BLaER1 (cell line): ENCODE measurements around the gene FYB2.

Experiments used
- H3K27ac ChIP-seq: shearing (Covaris generic); formaldehyde crosslinking; 2 replicates; pipeline ENCODE4 v1.8.1; 2022
- H3K27me3 ChIP-seq: shearing (Covaris generic); formaldehyde crosslinking; 2 replicates; pipeline ENCODE4 v1.8.1; 2022
- H3K36me3 ChIP-seq: shearing (Covaris generic); formaldehyde crosslinking; 2 replicates; pipeline ENCODE4 v1.8.1; 2022
- H3K4me1 ChIP-seq: shearing (Covaris generic); formaldehyde crosslinking; 2 replicates; pipeline ENCODE4 v1.8.1; 2022
- H3K4me2 ChIP-seq: shearing (Covaris generic); formaldehyde crosslinking; 2 replicates; pipeline ENCODE4 v1.8.1; 2022
- H3K4me3 ChIP-seq: shearing (Covaris generic); formaldehyde crosslinking; 2 replicates; pipeline ENCODE4 v1.8.1; 2022
- H3K9ac ChIP-seq: shearing (Covaris generic); formaldehyde crosslinking; 2 replicates; pipeline ENCODE4 v1.8.1; 2022
- H3K9me3 ChIP-seq: shearing (Covaris generic); formaldehyde crosslinking; 2 replicates; pipeline ENCODE4 v1.8.1; 2022
- H4K20me1 ChIP-seq: shearing (Covaris generic); formaldehyde crosslinking; 2 replicates; pipeline ENCODE4 v1.8.1; 2022
- Cebpa-rat ChIP-seq: shearing (Covaris generic); IDR thresholded peaks from 2 replicates; pipeline ENCODE4 v1.8.1; 2022

Gene FYB2

GRCh38 chr1:56835657-56836056 lies 16.5 kb upstream of the FYB2 start:
- Histone ChIP-seq H3K4me1 (peaks cover 34% of the 10 kb centered on the region), H3K4me3 (no peak overlapping the region), H3K27ac (no peak overlapping the region), H3K36me3 (no peaks in the 10 kb centered on the region), H3K27me3 (no peaks in the 10 kb centered on the region), H3K9ac (no peak overlapping the region), H3K9me3 (peaks cover 31% of the 10 kb centered on the region), H4K20me1 (no peaks in the 10 kb centered on the region), H3K4me2 (no peak overlapping the region)
- TF ChIP-seq Cebpa-rat = no peak

- Histone ChIP-seq H3K27me3 (no peaks in the 10 kb centered on the region), H3K4me2 (no peak overlapping the region), H3K4me3 (no peak overlapping the region), H3K27ac (no peak overlapping the region), H3K9me3 (peaks cover 21% of the 10 kb centered on the region), H4K20me1 (no peaks in the 10 kb centered on the region), H3K36me3 (no peaks in the 10 kb centered on the region), H3K9ac (no peak overlapping the region), H3K4me1 (peaks cover 36% of the 10 kb centered on the region)
- TF ChIP-seq Cebpa-rat = no peak
These were observed 15.1 kb upstream of the FYB2 start for GRCh38 chr1:56834137-56834900.

- Histone ChIP-seq H3K9me3 (peaks cover 14% of the 10 kb centered on the region), H3K36me3 (no peaks in the 10 kb centered on the region), H3K27ac (peak overlapping the region; percentile 26; the same call in 1 of the 2 replicates), H3K4me1 (peaks cover 36% of the 10 kb centered on the region), H3K4me3 (no peak overlapping the region), H4K20me1 (no peaks in the 10 kb centered on the region), H3K27me3 (no peaks in the 10 kb centered on the region), H3K9ac (no peak overlapping the region), H3K4me2 (no peak overlapping the region)
- no peak for TF ChIP-seq Cebpa-rat
These were observed 13.9 kb upstream of the FYB2 start for GRCh38 chr1:56833088-56833487.

DNA sequence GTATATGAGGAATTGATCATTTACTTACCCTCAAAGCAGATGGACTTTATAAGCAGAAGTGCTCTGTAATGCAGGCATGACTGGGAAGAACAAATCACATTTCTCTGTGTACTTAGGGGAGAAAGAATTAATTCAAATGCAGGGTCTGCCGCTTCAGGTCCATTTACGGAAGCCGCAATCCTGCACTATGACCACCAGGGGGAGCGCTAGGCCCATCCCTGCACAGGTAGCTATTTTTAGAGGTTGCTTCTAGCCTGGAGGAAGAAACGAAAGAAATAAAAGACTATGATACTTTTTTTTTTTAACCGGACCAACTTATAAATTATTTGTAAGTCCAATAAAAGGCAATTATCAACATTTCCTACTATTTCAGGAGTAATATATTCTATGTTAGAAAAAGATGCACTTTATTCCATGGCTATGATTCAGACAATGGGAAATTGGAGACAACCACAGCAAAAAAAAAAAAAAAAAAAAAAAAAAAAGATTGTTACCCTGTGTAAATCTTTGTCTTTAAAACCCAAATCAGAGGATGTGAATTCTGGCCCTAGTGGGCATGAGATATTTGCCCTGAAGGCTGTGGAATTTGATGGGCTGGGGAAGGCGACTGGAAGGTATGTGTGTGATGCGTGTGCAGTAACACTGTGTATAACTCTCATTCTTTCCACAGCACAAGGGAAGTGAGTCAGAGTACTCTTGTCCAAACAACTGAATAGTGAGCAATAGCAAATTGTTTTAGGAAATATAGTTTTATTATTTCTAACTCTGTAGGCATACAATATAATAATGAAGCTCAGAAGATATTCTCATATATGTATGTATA lies 12.9 kb upstream of the FYB2 start:
- Histone ChIP-seq H3K36me3 (no peaks in the 10 kb centered on the region), H3K27ac (no peak overlapping the region), H3K4me3 (no peak overlapping the region), H3K9ac (no peak overlapping the region), H4K20me1 (no peaks in the 10 kb centered on the region), H3K9me3 (peaks cover 14% of the 10 kb centered on the region), H3K27me3 (no peaks in the 10 kb centered on the region), H3K4me1 (peaks cover 30% of the 10 kb centered on the region), H3K4me2 (peak overlapping the region; percentile 54)
- no peak for TF ChIP-seq Cebpa-rat

DNA sequence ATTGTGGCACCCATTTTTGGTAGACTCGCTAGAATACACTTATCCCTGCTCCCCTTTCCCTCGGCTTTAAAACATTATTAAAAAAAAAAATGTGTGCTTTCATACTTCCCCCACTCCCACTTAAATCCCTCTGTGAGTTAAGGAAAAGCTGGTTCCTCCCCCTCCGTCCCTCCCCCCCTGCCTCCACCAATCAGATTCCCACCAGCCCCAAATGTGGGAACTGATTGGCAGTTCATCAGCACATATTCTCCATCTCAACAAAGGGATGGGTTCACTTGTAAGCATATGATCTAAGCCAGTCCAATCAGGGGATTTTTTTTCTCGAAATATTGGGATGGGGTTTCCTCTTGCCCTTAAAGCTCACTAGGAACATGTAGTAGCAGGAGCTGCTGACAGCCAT lies 10.8 kb upstream of the FYB2 start:
- Histone ChIP-seq H3K36me3 (no peaks in the 10 kb centered on the region), H3K27ac (no peak overlapping the region), H4K20me1 (no peaks in the 10 kb centered on the region), H3K4me2 (no peak overlapping the region), H3K9me3 (peaks cover 14% of the 10 kb centered on the region), H3K4me3 (no peak overlapping the region), H3K9ac (no peak overlapping the region), H3K4me1 (peaks cover 28% of the 10 kb centered on the region), H3K27me3 (no peaks in the 10 kb centered on the region)
- TF ChIP-seq Cebpa-rat = no peak

DNA sequence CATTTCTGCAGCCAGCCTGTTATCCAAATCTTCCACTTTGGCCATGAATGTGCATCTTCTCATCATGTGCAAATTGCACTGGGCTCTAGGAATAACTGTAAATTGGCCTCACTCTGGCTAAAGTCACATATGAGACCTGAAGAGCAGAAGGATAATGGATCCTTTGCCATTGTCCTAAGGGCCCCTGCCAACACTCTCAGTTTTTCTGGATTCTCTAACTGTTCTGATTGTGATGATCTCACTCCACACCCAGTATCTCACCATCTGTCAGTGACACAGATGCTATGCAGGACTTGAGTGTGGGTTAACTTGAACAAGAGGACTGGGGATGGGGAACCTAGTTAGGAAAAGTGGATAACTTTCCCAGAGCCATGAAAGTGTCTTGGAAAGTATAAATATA lies 8.5 kb upstream of the FYB2 start:
- no peak for TF ChIP-seq Cebpa-rat
- peaks cover 3% of the 10 kb centered on the region; the same call in 1 of the 2 replicates for H3K9me3 ChIP-seq
- H3K27ac ChIP-seq = no peak overlapping the region
- no peaks in the 10 kb centered on the region for H4K20me1 ChIP-seq
- no peak overlapping the region for H3K4me2 ChIP-seq
- H3K9ac ChIP-seq = no peak overlapping the region
- no peak overlapping the region for H3K4me3 ChIP-seq
- peaks cover 21% of the 10 kb centered on the region for H3K4me1 ChIP-seq
- H3K36me3 ChIP-seq = no peaks in the 10 kb centered on the region
- H3K27me3 ChIP-seq = no peaks in the 10 kb centered on the region

DNA sequence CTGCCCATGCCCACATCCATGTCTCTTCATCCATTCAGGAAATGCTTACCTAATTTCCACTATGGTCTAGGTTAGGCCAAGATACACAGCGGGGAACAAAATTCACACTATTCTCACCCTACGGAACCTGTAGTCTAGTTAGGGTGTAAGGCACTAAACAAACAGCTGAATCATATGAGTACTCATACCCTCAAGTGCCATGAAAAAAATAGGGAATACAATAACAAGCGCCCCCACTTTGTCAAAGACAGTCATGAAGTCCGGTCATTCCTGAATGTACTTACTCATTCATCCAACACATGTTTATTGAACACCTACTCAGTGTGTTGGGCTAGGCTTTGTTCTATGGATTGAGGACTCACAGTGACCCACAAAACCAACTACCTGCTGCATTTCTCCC lies 6.2 kb upstream of the FYB2 start:
- Histone ChIP-seq H3K4me1 (0 out of 2 replicates have a peak, but pooled peaks cover under 1% of the 10 kb centered on the region), H3K36me3 (no peaks in the 10 kb centered on the region), H3K4me2 (no peak overlapping the region), H3K27me3 (no peaks in the 10 kb centered on the region), H3K4me3 (no peak overlapping the region), H3K9me3 (no peaks in the 10 kb centered on the region), H3K27ac (no peak overlapping the region), H3K9ac (no peak overlapping the region), H4K20me1 (no peaks in the 10 kb centered on the region)
- no peak for TF ChIP-seq Cebpa-rat

GRCh38 chr1:56824938-56825337 lies 5.7 kb upstream of the FYB2 start:
- Histone ChIP-seq H3K4me2 (no peak overlapping the region), H3K4me1 (no peaks in the 10 kb centered on the region), H3K9me3 (no peaks in the 10 kb centered on the region), H4K20me1 (no peaks in the 10 kb centered on the region), H3K27ac (no peak overlapping the region), H3K4me3 (no peak overlapping the region), H3K27me3 (no peaks in the 10 kb centered on the region), H3K9ac (no peak overlapping the region), H3K36me3 (no peaks in the 10 kb centered on the region)
- TF ChIP-seq Cebpa-rat = no peak

DNA sequence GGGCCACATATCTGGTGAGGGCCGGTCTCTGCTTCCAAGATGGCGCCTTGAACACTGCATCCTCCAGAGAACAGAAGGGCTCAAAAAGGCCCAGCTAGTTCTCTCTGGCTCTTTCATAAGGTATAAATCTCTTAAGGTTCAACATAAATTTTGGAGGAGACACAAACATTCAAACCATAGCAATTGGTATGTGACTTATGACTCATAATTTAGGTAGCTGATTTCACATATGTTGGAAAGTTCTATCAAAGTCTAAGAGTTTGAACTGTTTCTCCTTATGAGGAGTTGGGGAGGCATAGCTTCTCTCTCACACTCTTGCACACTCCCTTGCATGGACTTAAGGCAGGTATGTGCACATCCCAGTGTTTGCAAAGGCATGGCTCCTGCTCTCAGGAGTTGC lies 5.1 kb upstream of the FYB2 start:
- Histone ChIP-seq H3K4me3 (no peak overlapping the region), H3K9ac (no peak overlapping the region), H3K36me3 (no peaks in the 10 kb centered on the region), H3K9me3 (no peaks in the 10 kb centered on the region), H3K27ac (no peak overlapping the region), H3K4me1 (peaks cover 3% of the 10 kb centered on the region; the same call in 1 of the 2 replicates), H3K27me3 (no peaks in the 10 kb centered on the region), H3K4me2 (no peak overlapping the region), H4K20me1 (no peaks in the 10 kb centered on the region)
- no peak for TF ChIP-seq Cebpa-rat

- Histone ChIP-seq H3K36me3 (no peaks in the 10 kb centered on the region), H3K4me3 (no peak overlapping the region), H3K4me1 (peaks cover 13% of the 10 kb centered on the region; the same call in 1 of the 2 replicates), H3K9me3 (no peaks in the 10 kb centered on the region), H4K20me1 (no peaks in the 10 kb centered on the region), H3K27me3 (no peaks in the 10 kb centered on the region), H3K9ac (no peak overlapping the region), H3K27ac (no peak overlapping the region), H3K4me2 (0 out of 2 replicates have a peak overlapping the region, but pooled peaks have one; percentile 12)
- no peak for TF ChIP-seq Cebpa-rat
These were observed 2.2 kb upstream of the FYB2 start for GRCh38 chr1:56821462-56821797.
